NOMO-1 treated with DMSO at 0.1 percent for 48 hours (cell line): ENCODE results near the gene CDS2.

Experiments used
- DNase-seq: peaks from one replicate; lab custom pipeline; 2025; ENCODE audit not compliant: unreplicated experiment; lab: John Stamatoyannopoulos, UW

The CDS2 gene

DNA sequence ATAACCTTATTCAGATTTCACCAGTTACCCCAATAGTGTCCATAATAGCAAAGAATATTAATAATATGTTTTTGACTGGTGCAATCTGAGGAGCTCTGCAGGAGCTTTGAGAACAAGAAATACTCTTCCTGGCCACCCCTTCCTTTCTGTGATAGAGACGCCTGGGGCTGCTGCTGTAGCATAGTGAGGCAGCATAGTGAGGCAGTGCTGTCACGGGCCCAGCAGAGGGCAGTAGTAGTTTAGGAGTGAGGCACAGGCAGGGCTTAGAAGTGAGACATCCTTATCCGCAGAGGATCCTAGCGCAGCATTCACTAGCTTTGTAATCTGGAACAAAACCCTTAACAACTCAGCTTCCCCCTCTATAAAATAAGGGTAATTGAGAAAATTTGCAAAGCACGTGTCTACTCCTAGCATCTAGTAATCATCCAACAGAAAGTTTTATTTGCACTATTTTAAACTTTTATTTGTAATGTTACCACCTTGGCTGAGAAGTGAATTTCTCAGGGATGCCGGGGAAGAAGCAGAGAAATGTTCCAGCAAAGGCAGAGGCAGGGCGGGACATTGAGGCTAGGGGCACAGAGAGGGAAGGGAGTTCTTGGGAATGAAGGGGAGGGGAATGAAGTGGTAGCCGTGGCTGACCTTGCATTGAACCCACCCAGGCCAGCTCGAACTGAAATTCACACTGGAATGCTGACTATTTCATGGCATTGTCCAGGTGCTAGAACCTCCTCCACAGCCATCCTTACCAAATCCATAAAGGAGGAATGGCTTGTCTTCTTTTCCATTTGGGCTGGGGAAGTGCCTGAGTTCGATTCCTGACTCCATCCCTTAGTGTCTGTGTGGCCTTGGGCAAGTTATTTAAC, 78.8 kb downstream of the CDS2 start:
- DNase-seq: peak; percentile 62

GRCh38 chr20:5207138-5207537, 80.3 kb downstream of the CDS2 start:
- no peak for DNase-seq

DNA sequence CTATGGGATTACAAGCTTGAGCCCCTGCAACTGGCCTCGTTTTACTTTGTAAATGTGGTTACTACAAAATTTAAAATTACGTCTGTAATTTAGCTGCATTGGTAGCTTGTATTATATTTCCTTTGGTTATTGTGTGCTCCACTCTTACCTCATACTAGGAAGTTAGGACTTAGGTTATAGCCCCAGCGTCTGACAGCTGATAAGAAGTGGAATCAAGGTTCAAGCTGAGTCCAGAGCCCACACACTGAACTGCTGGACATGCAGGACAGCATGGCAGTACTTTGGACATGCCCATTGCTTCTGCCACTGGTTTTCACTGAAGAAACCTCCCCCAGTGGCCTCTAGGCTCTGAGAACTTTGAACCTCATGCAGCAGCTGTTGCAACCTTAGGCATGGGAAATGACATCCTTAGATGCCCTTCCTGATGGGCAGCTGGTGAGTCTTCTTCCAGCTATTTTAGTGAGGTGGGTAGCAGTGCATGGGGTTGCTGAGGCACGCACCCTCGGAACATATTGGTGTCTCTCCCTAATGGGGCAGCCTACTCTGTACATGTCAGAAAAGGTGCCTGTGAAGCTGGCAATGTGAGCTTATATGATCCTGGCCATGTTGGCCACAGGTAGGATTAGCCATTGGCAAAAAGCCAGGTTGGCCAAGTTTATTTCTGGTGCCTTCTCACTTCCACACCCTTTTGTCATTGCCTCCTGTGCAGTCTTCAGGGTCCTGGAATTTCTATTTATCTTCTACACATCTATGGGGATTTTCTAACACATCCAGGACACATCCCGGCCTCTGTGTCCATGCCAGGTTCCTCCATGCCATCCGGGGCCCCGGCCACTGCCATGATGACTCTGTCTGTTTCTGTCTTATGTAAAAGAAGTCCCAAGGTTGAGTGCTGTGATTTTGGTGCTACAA, 85.3 kb downstream of the CDS2 start:
- no peak for DNase-seq

DNA sequence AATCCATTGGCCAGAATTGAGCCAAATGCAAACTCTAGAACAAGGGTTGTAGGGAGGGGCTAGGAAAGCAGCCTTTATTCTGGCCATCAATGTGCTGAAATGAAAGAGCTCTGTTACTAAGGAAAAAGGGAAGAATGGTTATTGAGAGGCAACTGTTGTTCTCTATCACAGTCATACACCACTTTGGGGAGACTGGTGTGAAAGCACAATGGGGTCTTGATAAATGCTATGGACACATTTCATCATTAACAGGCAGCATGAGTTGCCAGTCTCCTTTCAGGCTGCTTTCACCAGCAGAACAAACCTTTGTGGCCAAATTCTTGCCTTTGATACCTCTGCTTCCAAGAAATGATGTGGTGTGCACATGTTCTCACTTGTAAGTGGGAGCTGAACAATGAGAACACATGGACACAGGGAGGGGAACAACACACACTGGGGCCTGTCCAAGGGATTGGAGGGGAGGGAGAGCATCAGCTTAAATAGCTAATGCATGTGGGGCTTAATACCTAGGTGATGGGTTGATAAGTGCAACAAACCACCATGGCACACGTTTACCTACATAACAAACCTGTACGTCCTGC, 86.2 kb downstream of the CDS2 start:
- DNase-seq: no peak

DNA sequence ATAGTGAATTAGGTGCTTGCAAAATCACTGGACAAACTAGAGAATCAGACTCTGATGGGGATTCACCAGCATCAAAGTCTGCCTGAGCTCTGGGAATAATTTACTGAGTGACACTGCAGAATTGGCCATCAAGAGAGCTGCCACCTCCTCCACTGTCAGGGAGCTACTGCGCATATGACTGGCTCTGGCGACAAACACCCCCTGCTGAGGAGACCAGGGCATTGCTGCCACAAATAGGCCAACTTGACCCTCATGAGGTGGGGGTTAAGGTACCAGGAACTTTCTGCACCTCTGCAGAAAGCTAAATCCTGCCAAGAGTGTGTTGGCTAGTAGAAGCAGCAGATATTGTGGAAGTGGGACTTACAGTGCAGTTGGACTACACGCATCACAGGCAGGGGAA, 88.0 kb downstream of the CDS2 start:
- no peak for DNase-seq

DNA sequence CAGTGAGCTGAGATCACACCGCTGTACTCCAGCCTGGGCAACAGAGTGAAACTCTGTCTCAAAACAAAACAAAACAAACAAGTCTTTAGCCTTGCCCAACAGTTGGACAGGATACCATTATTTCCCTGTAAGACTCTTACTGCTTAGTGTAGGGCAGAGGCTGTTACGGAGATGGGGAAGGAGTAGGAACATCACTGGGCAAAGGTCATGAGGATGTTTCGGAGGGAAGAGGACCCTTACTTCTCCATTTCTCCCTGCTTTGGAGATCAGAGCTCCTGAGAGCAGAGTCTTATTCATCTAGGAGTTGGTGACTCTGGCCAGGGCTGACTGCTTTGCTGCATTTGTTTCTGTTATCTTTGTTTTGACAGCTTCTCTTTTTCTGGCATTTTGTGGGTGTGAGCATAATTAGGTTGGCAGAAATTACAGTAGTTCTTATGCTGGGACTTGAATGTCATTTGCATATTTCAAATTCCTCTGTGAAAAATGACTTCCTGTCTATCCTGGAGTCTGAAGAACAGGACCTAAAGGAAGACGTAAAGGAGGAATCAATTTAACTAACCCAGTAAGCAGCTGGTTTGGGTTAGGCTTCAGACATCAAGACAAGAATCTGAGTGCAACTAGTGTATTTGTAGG, 89.0 kb downstream of the CDS2 start:
- peak; percentile 23 for DNase-seq

DNA sequence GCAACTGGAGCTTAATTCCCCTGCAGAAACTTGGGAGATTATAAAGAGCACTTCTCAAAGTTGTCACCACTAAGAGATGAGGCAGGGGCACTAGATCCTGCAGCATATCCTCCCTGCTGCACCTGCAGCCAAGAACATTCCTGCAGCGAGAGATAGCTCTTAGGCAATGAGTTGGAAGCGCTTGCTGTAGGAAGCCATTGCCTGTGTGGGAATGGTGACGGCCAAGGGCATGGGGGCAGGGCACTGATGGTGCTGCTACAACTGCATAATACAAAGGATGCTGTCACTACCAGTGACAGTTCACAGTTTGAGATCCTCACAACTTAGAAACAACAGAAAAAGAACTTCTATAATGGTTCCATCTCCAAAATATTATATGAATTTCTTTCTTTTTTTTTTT, 89.9 kb downstream of the CDS2 start:
- no peak for DNase-seq

DNA sequence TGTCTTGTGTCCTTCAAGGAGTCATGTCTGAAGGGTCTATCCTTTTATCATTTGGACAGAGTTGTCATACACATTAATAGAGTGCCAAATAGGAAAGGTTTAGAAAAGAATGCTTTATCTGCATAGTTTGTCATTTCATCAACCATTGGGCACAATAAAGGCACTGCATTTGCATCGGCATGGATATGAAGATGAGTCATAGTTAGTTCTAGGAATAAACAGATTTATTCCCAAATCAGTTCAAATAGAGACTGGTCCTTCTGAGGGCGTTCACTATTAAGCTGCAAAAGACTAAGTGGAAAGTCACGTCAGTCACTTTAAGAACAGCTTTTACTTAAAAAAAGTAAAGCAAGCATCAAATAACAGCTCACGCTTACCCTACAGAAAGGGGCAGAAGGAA, 90.8 kb downstream of the CDS2 start:
- DNase-seq: no peak

DNA sequence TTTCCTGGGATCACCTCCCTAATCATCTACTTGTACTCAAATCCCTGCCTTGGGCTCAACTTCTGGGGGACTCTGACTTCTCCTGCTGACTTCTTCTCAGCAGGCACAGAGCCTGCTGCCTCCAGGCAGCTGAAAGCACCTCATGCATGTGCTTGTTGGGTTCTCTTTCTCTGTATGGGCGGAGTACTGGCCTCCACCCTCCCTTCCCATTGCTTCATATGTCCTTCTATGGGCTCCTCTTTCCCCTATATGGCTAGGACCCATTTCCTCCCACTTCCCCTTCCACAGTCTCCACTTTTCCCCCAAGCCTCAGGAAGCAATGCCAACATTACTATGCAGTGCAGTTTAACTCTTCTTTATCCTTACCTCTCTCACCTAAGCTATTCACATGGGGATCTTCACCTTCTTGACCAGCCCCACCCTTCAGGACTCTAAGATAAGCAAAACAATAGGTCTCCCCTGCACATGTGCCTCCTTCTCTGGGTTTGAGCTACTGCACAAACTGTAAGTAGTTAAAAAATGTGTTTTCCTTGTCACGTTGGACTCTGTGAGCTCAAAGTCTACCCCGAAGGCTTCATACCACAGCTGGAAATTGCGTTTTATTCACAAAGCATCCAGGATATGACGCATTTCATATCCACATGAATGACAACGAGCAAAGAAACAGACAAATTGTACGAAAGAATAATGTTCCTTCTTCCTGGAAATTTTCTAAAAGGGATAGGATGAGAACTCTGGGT, 93.7 kb downstream of the CDS2 start:
- no peak for DNase-seq

DNA sequence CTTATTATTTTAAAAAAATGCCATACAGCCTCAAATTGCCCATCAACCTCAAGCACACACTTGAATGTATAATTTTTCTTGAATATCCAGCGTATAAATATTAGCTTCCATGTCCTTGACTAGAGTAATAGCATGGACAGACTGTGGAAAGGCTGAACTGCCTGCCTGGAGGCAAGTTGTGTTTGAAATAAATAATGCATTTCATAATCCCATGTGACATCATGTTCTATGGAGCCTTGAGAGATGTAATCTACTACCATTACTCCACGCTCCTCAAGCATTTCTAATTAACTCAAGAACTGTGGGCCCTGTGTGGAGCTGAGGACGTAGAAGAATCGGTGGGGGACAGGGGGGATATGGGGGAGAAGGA, 94.2 kb downstream of the CDS2 start:
- no peak for DNase-seq

DNA sequence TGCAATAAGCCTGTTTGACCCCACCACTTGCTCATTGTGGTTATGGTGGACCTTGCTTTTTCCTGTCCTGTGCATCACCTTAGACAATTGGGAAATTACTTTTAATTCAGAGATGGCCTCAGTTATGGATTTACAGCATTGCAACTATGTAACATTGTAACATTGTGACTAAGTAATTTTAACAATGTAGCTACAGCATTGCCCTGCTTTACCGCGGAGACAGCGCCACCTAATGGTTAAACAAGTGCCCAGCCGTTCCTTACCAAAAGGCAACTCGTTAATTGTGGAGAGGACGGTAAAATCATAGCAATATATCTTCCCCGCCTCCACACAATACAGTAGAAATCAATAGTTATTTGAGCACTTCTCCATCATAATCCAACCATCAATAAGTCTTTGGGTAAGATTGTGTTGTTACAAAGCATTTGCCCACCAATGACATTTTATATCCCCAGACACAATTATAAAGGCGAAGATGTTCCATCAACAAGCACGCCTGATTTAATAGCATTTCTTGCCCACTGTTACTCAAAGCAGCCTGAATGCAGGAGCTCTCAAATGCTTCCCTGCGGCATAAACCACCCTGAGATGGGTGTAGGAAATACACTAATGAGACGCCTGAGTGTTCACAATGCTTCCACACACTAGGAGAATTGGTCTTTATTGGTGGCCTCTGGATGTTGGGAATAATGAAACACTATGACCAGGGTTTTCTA, 96.3 kb downstream of the CDS2 start:
- DNase-seq: peak; percentile 52

DNA sequence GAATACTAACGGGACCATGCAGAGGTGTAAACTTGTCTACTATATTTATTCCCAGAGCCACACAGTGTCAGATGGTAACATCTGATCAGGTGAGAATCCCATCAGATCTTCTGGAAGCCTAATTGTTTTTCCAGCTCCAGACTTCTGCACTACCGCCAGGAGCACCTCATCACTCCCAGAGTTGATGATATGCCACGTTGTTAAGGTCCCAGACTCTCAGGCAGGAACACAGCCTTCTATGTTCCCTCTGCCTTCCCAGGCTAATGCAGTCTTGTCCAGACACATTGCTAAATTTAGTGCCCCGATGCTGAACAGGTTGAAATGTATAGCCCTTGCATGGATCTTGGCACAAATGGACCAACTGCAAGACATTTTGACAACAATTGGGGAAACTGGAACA, 103.7 kb downstream of the CDS2 start:
- DNase-seq: no peak

- DNase-seq: no peak
Observed at GRCh38 chr20:5234158-5234557, 107.3 kb downstream of the CDS2 start.

DNA sequence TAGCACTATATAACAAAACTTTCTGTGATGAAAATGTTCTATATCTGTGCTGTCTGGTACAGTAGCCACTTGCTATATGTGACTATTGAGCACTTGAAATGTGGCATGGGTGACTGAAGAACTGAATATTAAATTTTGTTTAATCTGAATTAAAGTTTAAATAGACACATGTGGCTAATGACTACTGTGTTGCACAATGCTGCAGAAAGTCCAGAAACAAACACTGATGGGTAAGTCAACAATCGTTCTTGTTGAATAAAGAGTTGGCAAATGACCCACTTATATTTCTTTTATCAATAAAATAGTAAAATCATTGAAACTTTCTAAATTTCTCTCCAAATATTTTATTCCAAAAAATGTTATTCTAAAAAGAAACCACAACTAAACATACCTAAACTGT, 108.2 kb downstream of the CDS2 start:
- no peak for DNase-seq
